ENCODE data around the gene OSMR.

Gene OSMR

DNA sequence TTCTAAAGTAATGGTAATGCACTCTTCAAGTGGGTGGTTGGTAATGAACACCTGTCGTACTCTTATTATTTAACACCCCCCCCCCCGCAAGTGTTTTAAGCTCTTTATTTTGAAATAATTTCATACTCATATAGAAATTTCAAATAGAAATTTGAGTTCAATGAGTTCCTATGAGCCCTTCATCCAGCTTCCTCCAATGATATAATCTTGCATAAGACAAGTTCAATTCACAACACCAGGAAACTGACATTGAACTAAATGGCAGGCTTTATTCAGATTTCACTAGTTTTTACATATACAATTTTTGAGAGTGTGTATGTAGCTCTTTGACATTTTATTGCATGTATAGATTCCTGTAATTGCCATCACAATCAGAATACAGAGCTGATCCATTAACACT lies 30.9 kb upstream of the OSMR start:
- TF ChIP-seq, protein P1, sequence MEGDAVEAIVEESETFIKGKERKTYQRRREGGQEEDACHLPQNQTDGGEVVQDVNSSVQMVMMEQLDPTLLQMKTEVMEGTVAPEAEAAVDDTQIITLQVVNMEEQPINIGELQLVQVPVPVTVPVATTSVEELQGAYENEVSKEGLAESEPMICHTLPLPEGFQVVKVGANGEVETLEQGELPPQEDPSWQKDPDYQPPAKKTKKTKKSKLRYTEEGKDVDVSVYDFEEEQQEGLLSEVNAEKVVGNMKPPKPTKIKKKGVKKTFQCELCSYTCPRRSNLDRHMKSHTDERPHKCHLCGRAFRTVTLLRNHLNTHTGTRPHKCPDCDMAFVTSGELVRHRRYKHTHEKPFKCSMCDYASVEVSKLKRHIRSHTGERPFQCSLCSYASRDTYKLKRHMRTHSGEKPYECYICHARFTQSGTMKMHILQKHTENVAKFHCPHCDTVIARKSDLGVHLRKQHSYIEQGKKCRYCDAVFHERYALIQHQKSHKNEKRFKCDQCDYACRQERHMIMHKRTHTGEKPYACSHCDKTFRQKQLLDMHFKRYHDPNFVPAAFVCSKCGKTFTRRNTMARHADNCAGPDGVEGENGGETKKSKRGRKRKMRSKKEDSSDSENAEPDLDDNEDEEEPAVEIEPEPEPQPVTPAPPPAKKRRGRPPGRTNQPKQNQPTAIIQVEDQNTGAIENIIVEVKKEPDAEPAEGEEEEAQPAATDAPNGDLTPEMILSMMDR (IDR thresholded peaks at IDR 0.05; ENCODE audit: low read depth, low read length): no peak
- no peak for DNase-seq (ENCODE audit: low read depth in 2 of 2)
- no peak overlapping the region for H3K4me3 ChIP-seq (replicated peaks in 1 of 2; ENCODE audit: low read depth in 2 of 2, low read length in 2 of 2)

DNA sequence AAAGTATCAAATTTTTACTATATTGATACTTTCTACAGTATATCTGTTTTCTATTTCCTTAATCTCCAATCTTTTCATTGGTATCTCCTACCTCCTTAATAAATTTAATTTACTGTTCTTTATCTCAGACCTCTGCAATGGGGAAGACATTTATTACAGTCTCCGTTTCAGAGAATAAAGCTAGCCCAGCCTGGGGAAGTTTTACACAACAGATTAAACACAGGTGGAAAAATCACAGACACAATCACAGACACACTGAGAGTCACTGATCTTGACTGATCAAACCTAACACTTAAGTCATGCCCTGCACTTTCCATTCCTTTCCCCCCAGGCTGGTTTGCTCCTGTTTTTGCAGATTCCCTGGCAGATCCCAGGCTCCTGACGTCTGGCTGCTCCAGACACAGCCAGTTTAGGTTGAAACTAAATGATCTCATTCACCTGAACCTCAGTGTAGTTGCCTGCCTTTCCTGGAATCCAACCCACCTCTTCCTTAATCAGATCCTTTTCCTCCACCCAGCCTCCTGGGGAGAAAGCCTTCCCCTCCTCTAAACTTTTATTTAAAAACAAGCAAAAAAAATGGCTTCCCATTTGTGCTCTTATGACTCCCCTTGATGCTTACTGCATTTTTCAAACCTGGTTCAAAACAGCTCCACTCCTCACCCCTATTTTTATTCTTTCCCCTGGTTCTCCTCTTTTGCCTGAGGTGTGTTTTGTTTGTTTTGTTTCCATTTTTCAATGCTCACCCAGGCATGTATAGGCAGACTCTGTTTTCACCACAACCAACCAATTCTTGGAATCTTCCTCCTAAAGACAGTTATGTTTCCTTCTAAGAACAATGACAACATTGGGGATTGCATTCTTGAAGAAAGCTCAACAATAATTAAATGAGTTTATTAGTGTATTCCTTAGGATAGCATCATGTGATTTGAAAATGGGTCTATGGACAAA lies 29.5 kb upstream of the OSMR start:
- H3K4me3 ChIP-seq (replicated peaks in 1 of 2; ENCODE audit: low read depth in 2 of 2, low read length in 2 of 2): no peak overlapping the region

DNA sequence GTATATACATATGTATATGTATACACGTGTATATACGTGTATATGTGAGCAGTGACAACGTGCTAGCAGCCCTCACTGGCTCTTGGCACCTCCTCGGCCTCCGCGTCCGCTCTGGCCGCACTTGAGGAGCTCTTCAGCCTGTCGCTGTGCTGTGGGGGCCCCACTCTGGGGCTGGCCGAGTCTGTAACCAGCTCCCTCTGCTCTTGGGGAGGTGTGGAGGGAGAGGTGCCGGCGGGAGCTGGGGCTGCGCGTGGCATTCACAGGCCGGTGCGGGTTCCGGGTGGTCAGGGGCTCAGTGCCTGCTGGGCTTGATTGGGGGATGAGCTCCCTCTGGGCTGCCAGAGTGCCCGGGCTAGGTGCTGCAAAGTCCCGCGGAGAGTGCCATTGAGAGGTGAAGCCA lies 24.1 kb upstream of the OSMR start:
- DNase-seq (ENCODE audit: low read depth in 2 of 2): no peak
- TF ChIP-seq, protein P1 (IDR thresholded peaks at IDR 0.05; ENCODE audit: low read depth, low read length): no peak
- H3K4me3 ChIP-seq (replicated peaks in 1 of 2; ENCODE audit: low read depth in 2 of 2, low read length in 2 of 2): no peak overlapping the region

More for the DNA sequence above, 29.5 kb upstream of the OSMR start:
- TF ChIP-seq, protein P1 (IDR thresholded peaks at IDR 0.05; ENCODE audit: low read depth, low read length): no peak
- no peak for DNase-seq (ENCODE audit: low read depth in 2 of 2)

DNA sequence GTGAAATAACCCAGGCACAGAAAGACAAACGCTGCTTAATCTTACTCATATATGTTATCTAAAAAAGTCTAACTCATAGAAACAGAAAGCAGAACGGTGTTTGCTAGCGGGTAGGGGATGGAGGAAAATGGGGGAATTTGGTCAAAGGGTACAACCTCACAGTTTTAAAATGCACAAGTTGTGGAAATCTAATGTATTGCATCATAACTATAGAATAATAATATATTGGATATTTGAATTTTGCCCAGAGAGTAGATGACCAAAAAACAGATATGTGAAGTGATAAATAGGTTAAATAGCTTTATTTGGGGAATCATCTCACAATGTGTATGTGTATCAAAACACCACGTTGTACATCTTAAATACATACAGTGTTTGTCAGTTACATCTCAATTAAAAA lies 22.3 kb upstream of the OSMR start:
- H3K4me3 ChIP-seq (replicated peaks in 1 of 2; ENCODE audit: low read depth in 2 of 2, low read length in 2 of 2): no peak overlapping the region
- DNase-seq (ENCODE audit: low read depth in 2 of 2): no peak
- TF ChIP-seq, protein P1 (IDR thresholded peaks at IDR 0.05; ENCODE audit: low read depth, low read length): no peak

DNA sequence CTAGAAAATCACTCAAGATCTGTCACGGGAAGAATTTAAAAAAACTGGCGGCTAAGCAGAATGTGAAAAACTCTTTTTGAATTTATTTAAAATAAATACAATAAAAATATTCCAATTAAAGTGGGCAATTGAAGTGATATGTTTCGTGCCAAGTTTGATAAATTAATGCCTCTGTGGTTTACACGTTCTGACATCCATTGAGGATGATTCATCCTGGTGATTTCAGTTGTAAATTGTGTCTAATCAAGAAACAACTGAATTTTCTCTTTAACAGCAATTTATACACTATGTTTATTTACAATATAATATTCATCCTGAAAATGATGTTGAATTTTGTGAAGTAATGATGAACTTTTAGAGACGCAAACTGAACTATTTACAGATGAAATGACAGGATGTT lies 21.0 kb upstream of the OSMR start:
- DNase-seq (ENCODE audit: low read depth in 2 of 2): no peak
- TF ChIP-seq, protein P1 (IDR thresholded peaks at IDR 0.05; ENCODE audit: low read depth, low read length): no peak
- H3K4me3 ChIP-seq (replicated peaks in 1 of 2; ENCODE audit: low read depth in 2 of 2, low read length in 2 of 2): no peak overlapping the region

DNA sequence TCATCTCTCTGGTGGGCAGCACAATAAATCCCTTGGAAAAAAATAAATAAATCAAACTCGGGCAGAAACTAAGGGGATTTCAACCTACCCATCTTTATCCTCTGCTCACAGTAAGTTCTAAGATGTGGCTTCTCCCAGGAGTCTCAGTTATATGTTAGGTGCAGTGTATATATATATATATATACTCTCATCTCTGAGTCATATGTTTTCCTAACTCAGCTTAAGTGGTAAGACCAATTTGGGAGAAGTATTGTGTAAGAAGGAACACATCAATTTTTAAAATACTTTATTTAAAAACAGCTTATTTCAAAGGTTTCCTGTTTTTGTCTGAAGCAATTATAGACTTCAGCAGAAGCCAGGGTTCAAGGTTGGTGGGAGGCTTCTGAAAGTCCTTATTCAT lies 20.3 kb upstream of the OSMR start:
- TF ChIP-seq, protein P1 (IDR thresholded peaks at IDR 0.05; ENCODE audit: low read depth, low read length): no peak
- no peak overlapping the region for H3K4me3 ChIP-seq (replicated peaks in 1 of 2; ENCODE audit: low read depth in 2 of 2, low read length in 2 of 2)
- DNase-seq (ENCODE audit: low read depth in 2 of 2): peak; percentile 43 to 61

Measured in cardiac fibroblast (primary cell).